Motor neuron (in vitro differentiated cells): ENCODE results near the gene TMEM178A. TPM values are rescaled to one million over a fixed set of nuclear protein-coding genes. Genes with fewer than 3 reads are reported as not detected.
"Not testable (repeated sequence)": the region's sequence is repeated elsewhere in the genome, so short reads cannot be mapped to it uniquely, and the experiment has no call there.

Experiments used
- ATAC-seq, 8 experiments: fragments of 200-7000 bp; cut with Tn5 transposase; replicated peaks in 6 of 8; 2 replicates each; pipeline ENCODE4 v1.8.0; 2021; ENCODE audit warnings: mild to moderate bottlenecking in 8 of 8, moderate library complexity in 8 of 8
- H3K27ac ChIP-seq, 2 donors: fragments of 250-450 bp; sonication (Bioruptor Pico); 2 replicates each; pipeline ENCODE4 v1.9.0; 2021; ENCODE audit warnings: antibody characterized with exemption in 2 of 2, mild to moderate bottlenecking in 2 of 2, moderate library complexity in 1 of 2
- H3K4me1 ChIP-seq, 2 donors: fragments of 250-450 bp; sonication (Bioruptor Pico); replicated peaks in 1 of 2; 2 replicates each; pipeline ENCODE4 v1.6.1; 2021; ENCODE audit warnings: antibody characterized with exemption in 2 of 2, mild to moderate bottlenecking in 2 of 2, moderate library complexity in 1 of 2
- H3K4me3 ChIP-seq, 5 donors: fragments of 250-450 bp; sonication (Bioruptor Pico); 2 replicates each; pipeline ENCODE4 v1.9.0; 2021; ENCODE audit warnings: antibody characterized with exemption in 5 of 5, mild to moderate bottlenecking in 5 of 5, moderate library complexity in 4 of 5
- WGBS, 10 experiments: fragments of 450-650 bp; shearing (Covaris generic); methylation state at CpG; one replicate each; pipeline ENCODE4 v1.0.0; 2022; 5-methylcytosine and 5-hydroxymethylcytosine counted together
- in situ Hi-C, 9 experiments: fragments of 400-800 bp; cut with MboI; loops; one replicate each; pipeline ENCODE4 v1.15.0; 2021; ENCODE audit warnings: low sequenced_read_pairs in 9 of 9, low pct_unique_long_range_greater_than_20kb in 2 of 9; ENCODE audit not compliant: unreplicated experiment in 9 of 9
- total RNA-seq, 8 experiments: library from RNA; unstranded; fragments of 300-600 nt; gene quantifications; 2 replicates each; pipeline versions ENCODE4 v1.2.3 to v1.2.4, GENCODE V29; 2022

TMEM178A gene
- total RNA-seq, result 10 to 100 TPM in 7 of 8 experiments, 1 to 10 TPM in 1; 4.9 to 97.7 (median 22.8) TPM

GRCh38 chr2:39665811-39666490 lies at the start of gene TMEM178A:
TMEM178A (plus strand) TSS chr2:39665917; CDS start chr2:39665975, 58 bp downstream.
- peak within 1 kb of the TSS; percentile 63 to 78 for H3K27ac ChIP-seq
- WGBS, 10 experiments, result 0% methylated on average over 3 of the region's 90 CpGs; no CpG with 5 or more reads in 8 of the 10 experiments
- ATAC-seq, result peak; percentile 52 to 77 (median 72)
- peaks cover 21 to 33% of the 10 kb centered on the region in 2 donors for H3K4me1 ChIP-seq
- peak within 1 kb of the TSS; percentile 57 to 87 (median 74) for H3K4me3 ChIP-seq
- in situ Hi-C loops, result no loop called here

GRCh38 chr2:39618236-39618635 lies 47.5 kb upstream of the TMEM178A start:
- ATAC-seq, result no peak
- WGBS, 10 experiments, result 80 to 100% (median 100%) methylated on average over 1 of the region's 1 CpG; no CpG with 5 or more reads in 4 of the 10 experiments
- Histone ChIP-seq H3K4me1 (no peaks in the 10 kb centered on the region), H3K27ac (no peak overlapping the region), H3K4me3 (no peak overlapping the region)
- in situ Hi-C loops, result no loop called here

GRCh38 chr2:39618736-39619135 lies 47.0 kb upstream of the TMEM178A start:
- in situ Hi-C loops, result no loop called here
- no peaks in the 10 kb centered on the region for H3K4me1 ChIP-seq
- H3K4me3 ChIP-seq, result no peak overlapping the region
- 34 to 100% (median 88%) methylated on average over 1 to 2 of the region's 2 CpGs; no CpG with 5 or more reads in 3 of the 10 experiments for WGBS, 10 experiments
- no peak overlapping the region for H3K27ac ChIP-seq
- ATAC-seq, result no peak

GRCh38 chr2:39620067-39620466 lies 45.6 kb upstream of the TMEM178A start:
- Histone ChIP-seq H3K27ac (no peak overlapping the region), H3K4me1 (no peaks in the 10 kb centered on the region), H3K4me3 (no peak overlapping the region)
- in situ Hi-C loops, result no loop called here
- peak in 1 of 8 experiments; percentile 17 for ATAC-seq
- WGBS, 10 experiments, result 12 to 92% (median 80%) methylated on average over 2 to 6 of the region's 6 CpGs; no CpG with 5 or more reads in 1 of the 10 experiments

- Histone ChIP-seq H3K4me1 (no peaks in the 10 kb centered on the region), H3K4me3 (no peak overlapping the region), H3K27ac (no peak overlapping the region)
- 78 to 100% (median 100%) methylated on average over 2 of the region's 2 CpGs; no CpG with 5 or more reads in 2 of the 10 experiments for WGBS, 10 experiments
- in situ Hi-C loops, result no loop called here
- ATAC-seq, result no peak
These were observed 44.1 kb upstream of the TMEM178A start for GRCh38 chr2:39621596-39621995.

GRCh38 chr2:39622860-39623259 lies 42.9 kb upstream of the TMEM178A start:
- no peak overlapping the region for H3K27ac ChIP-seq
- no peaks in the 10 kb centered on the region for H3K4me1 ChIP-seq
- ATAC-seq, result no peak
- 0 to 89% (median 39%) methylated on average over 1 to 2 of the region's 2 CpGs for WGBS, 10 experiments
- H3K4me3 ChIP-seq, result no peak overlapping the region
- in situ Hi-C loops, result no loop called here

GRCh38 chr2:39623917-39624316 lies 41.8 kb upstream of the TMEM178A start:
- Histone ChIP-seq H3K4me3 (no peak overlapping the region), H3K4me1 (no peaks in the 10 kb centered on the region), H3K27ac (no peak overlapping the region)
- ATAC-seq, result peak in 1 of 8 experiments; percentile 87
- in situ Hi-C loops, result no loop called here
- 39 to 100% (median 68%) methylated on average over 1 to 5 of the region's 5 CpGs; no CpG with 5 or more reads in 2 of the 10 experiments for WGBS, 10 experiments

- in situ Hi-C loops, result no loop called here
- peak in 1 of 8 experiments; percentile 21 for ATAC-seq
- 66 to 86% (median 80%) methylated on average over 1 to 7 of the region's 9 CpGs for WGBS, 10 experiments
- Histone ChIP-seq H3K4me1 (no peaks in the 10 kb centered on the region), H3K27ac (no peak overlapping the region), H3K4me3 (no peak overlapping the region)
These were observed 40.4 kb upstream of the TMEM178A start for GRCh38 chr2:39625193-39625926.

GRCh38 chr2:39625927-39626270 lies 39.8 kb upstream of the TMEM178A start:
- no peak overlapping the region for H3K27ac ChIP-seq
- H3K4me1 ChIP-seq, result no peaks in the 10 kb centered on the region
- in situ Hi-C loops, result no loop called here
- WGBS, 10 experiments, result 56 to 98% (median 80%) methylated on average over 2 to 5 of the region's 5 CpGs
- ATAC-seq, result no peak
- no peak overlapping the region for H3K4me3 ChIP-seq

- ATAC-seq, H3K4me1 ChIP-seq, H3K4me3 ChIP-seq, in situ Hi-C loops, H3K27ac ChIP-seq: not testable (repeated sequence)
- WGBS, 10 experiments, result no CpG with 5 or more reads among the region's 28 CpGs
These were observed 37.4 kb upstream of the TMEM178A start for GRCh38 chr2:39628346-39628745.

- 60 to 100% (median 89%) methylated on average over 2 to 3 of the region's 3 CpGs; no CpG with 5 or more reads in 2 of the 10 experiments for WGBS, 10 experiments
- ATAC-seq, result no peak
- H3K4me1 ChIP-seq, result no peaks in the 10 kb centered on the region
- in situ Hi-C loops, result no loop called here
- no peak overlapping the region for H3K27ac ChIP-seq
- H3K4me3 ChIP-seq, result no peak overlapping the region
These were observed 36.1 kb upstream of the TMEM178A start for GRCh38 chr2:39629646-39630045.

GRCh38 chr2:39631256-39631655 lies 34.5 kb upstream of the TMEM178A start:
- H3K4me1 ChIP-seq, result no peaks in the 10 kb centered on the region
- in situ Hi-C loops, result no loop called here

GRCh38 chr2:39631718-39632117 lies 34.0 kb upstream of the TMEM178A start:
- Histone ChIP-seq H3K27ac (no peak overlapping the region), H3K4me3 (no peak overlapping the region), H3K4me1 (no peaks in the 10 kb centered on the region)
- in situ Hi-C loops, result no loop called here
- ATAC-seq, result peak in 2 of 8 experiments; percentile 86 to 88
- WGBS, 10 experiments, result 17 to 100% (median 84%) methylated on average over 1 to 3 of the region's 3 CpGs; no CpG with 5 or more reads in 5 of the 10 experiments

More at GRCh38 chr2:39631256-39631655, 34.5 kb upstream of the TMEM178A start:
- no peak overlapping the region for H3K27ac ChIP-seq
- no peak overlapping the region for H3K4me3 ChIP-seq
- no peak for ATAC-seq
- 14 to 90% (median 53%) methylated on average over 1 to 3 of the region's 3 CpGs for WGBS, 10 experiments
